Measurements from ENCODE around the gene NDUFS2.
"Not testable (repeated sequence)": the region's sequence is repeated elsewhere in the genome, so short reads cannot be mapped to it uniquely, and the experiment has no call there.

Gene NDUFS2

DNA sequence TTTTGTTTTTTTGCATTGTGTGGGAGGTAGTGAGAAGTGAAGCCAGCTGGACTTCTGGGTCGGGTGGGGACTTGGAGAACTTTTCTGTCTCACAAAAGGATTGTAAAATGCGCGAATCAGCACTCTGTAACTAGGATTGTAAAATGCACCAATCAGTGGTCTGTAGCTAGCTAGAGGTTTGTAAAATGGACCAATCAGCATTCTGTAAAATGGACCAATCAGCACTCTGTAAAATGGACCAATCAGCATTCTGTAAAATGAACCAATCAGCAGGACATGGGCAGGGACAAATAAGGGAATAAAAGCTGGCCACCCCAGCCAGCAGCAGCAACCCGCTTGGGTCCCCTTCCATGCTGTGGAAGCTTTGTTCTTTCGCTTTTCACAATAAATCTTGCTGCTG, 47.9 kb downstream of the NDUFS2 start:
- not testable (repeated sequence) for DNase-seq (ENCODE audit: low read depth, low spot score)

DNA sequence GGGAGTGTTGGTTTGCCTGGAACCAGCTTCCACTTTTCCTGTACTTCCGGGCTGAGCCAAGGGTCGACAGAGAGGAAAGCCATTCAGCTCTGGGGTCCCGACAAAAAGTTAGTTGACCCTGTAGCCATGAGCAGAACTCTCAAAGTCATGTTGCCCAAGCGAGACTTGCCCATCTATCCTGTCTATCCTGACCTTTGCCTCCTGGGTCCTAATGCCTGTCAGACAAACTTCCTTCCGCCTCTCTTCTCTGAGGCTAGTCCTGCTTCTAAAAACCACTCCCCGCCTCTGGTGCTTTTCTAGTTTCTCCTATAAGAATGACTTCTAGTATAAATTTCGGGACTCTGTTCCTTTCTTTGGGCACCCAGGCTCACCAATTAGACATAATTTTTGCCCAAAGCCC, 48.7 kb downstream of the NDUFS2 start:
- DNase-seq (ENCODE audit: low read depth, low spot score): no peak

DNA sequence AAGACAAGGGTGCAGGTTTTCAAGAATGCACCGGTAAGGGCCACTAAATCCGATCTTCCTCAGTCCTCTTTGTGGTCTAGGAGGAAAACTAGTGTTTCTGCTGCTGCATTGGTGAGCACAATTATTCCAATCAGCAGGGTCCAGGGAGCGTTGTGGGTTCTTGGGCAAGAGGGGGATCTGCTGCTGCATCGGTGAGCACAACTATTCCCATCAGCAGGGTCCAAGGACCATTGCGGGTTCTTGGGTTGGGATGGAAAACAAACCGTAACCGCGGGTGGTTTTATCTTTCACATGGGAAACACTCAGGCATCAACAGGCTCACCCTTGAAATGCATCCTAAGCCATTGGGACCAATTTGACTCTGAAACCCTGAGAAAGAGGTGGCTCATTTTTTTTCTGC, 49.4 kb downstream of the NDUFS2 start:
- DNase-seq (ENCODE audit: low read depth, low spot score): no peak

DNA sequence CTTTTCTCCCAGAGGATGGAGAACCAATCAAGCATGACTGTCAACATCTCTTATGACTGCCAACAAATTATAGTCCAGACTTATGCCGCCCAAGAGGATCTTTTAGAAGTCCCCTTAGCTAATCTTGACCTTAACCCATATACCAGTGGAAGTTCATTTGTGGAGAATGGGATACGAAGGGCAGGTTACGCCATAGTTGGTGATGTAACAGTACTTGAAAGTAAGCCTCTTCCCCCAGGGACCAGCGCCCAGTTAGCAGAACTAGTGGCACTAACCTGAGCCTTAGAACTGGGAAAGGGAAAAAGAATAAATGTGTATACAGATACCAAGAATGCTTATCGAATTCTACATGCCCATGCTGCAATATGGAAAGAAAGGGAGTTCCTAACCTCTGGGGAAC, 53.1 kb downstream of the NDUFS2 start:
- not testable (repeated sequence) for DNase-seq (ENCODE audit: low read depth, low spot score)

DNA sequence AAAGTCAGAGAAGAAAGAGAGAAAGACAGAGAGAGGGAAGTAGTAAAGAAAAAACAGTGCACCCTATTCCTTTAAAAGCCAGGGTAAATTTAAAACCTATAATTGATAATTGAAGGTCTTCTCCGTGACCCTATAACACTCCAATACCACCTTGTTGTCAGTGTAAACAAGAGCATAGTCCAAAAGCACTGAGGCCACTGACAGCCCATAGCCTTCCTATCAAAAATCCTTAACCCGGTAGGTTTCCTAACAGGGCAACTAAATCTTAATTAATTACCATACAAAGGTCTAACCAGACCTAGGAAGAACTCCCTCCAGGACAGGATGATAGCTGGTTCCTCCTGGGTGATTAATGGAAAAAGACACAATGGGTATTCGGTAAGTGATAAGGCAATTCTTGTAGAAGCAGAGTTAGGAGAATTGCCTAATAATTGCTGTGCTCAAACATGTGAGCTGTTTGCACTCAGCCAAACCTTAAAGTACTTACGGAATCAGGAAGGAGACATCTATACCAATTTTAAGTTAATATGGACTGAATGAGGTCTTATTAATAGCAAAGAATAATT, 53.9 kb downstream of the NDUFS2 start:
- not testable (repeated sequence) for DNase-seq (ENCODE audit: low read depth, low spot score)

DNA sequence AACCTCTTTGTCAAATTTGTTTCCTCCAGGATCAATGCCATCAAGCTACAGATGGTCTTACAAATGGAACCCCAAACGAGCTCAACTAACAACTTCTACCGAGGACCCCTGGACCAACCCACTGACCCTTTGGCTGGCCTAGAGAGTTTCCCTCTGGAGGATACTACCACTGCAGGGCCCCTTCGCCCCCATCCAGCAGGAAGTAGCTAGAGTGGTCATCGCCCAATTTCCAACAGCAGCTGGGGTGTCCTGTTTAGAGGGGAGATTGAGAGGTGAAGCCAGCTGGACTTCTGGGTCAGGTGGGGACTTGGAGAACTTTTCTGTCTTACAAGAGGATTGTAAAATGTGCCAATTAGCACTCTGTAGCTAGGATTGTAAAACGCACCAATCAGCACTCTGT, 54.9 kb downstream of the NDUFS2 start:
- DNase-seq (ENCODE audit: low read depth, low spot score): not testable (repeated sequence)

DNA sequence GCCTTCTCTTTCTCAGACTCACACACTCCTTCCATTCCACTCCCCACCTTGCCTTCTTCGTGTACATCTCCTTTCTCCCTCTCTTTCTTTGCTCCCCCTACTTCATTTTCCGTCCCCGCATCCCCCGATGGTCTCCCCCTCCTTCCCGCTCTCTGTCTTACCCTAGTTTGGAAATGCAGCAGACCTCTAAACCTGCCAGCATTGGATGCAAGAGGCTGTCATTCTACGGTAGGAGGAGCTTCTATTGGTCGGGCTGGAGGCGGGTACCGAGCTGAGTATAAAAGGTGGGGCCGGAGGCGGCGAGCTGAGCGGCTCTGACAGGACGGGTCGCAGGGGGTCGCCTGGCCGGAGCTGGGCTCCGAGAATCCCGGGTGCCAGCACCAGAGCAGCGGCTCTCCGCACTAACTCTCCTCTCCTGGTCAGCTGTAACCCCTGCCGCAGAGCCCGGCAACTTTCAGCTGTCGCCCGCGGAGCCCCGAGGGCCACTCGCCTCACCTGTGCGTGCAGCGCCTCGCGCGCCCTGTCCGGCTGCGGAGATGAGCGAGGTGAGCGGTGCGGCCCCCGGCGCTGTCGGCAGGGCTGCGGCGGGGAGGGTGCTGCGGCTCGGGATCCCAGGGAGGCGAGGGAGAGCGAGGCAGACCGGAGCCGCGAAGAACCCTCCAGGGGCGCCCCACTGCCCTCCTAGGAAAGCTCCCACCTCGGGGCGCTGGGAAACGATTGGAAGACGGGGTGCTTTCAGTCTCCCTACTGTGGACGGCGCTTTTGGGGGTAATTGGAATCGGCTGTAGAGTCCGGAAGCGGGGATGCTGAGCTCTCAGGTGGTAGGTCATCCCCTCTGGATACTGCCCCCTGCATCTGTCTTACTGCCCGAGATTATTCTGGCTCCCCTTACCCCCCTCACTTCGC, 56.5 kb downstream of the NDUFS2 start, which contains the start of gene PCP4L1:
Gene PCP4L1 (plus strand): TSS at position 307 of the 906 bp plus-strand sequence. CDS start 230 bp downstream, at position 537.
- peak; percentile 88 for DNase-seq (ENCODE audit: low read depth, low spot score)

DNA sequence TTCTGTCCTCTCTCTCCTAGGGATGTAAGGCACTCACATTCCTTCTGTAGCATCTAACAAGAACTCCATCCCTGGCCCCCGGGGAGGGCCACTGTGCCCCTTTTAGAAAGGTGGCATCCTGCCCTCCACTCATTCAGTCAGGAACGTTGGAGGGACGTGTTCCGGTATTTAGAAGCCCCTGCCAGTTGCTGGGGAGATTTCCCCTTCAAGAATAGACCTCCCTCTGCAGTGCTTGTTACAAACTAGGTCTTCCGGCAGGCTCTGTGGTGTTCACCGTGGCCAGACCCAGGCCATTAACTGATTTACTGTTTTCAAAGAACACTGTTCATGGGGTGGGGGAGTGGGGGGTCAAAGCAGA, 57.2 kb downstream of the NDUFS2 start:
- DNase-seq (ENCODE audit: low read depth, low spot score): no peak

DNA sequence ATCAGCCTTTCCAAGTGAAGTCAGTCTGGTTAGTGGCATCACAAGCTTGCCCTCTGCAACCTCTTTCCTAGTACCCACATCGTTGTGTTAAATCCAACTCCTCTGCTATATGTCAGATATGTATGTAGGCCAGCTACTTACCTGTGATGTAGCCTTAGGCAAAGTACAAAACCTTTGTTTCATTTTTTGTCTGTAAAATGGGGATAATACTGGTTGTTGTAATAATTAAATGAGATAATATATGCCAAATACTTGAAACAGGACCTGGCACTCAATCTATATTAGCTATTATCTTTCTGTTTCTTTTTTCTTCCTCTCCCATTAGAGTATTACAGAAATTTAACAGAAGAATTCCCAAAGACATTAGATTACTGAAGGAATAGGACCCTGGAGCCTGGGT, 57.6 kb downstream of the NDUFS2 start:
- DNase-seq (ENCODE audit: low read depth, low spot score): no peak

DNA sequence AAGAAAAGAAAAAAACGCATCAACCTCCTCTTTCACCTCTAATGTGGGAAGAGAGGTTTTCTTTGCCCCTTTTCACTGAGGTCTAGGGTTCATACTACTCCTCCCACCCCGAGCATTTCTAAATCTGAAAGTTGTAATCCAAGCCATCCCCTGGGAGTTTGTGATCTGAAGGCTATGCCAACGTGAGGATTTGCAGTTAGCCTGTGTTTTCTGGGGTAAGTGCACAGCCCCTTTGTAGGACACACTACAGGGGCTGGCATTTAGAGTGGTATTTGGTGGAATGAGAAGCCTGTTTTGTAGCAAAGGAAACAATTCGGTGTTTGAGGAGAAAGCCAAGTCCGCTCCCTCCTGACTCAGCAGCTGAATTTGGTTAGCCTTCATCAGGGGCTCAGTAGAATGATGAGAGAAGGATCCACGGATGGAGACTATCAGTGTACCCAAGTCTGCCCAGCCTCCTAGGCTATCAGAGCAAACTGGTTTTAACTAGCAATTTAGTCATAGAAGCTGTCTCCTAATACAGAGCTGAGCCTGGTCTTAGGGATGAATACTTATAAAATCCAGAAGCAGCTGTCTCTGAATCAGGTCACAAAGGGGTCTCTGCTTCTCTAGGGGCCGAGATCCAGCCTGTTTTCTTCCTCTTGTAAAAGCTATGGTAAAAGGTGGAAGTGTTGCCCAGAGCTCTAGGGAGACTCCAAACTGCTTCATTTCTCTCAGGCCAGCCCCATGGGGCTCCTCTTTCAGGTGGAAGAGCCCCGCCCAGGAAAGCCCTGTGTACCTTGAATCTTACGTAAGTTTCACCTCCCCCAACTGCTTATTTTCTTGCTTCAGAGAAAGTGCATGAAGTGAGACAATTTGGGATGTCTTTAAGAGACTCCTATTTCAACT, 58.5 kb downstream of the NDUFS2 start:
- DNase-seq (ENCODE audit: low read depth, low spot score): no peak

DNA sequence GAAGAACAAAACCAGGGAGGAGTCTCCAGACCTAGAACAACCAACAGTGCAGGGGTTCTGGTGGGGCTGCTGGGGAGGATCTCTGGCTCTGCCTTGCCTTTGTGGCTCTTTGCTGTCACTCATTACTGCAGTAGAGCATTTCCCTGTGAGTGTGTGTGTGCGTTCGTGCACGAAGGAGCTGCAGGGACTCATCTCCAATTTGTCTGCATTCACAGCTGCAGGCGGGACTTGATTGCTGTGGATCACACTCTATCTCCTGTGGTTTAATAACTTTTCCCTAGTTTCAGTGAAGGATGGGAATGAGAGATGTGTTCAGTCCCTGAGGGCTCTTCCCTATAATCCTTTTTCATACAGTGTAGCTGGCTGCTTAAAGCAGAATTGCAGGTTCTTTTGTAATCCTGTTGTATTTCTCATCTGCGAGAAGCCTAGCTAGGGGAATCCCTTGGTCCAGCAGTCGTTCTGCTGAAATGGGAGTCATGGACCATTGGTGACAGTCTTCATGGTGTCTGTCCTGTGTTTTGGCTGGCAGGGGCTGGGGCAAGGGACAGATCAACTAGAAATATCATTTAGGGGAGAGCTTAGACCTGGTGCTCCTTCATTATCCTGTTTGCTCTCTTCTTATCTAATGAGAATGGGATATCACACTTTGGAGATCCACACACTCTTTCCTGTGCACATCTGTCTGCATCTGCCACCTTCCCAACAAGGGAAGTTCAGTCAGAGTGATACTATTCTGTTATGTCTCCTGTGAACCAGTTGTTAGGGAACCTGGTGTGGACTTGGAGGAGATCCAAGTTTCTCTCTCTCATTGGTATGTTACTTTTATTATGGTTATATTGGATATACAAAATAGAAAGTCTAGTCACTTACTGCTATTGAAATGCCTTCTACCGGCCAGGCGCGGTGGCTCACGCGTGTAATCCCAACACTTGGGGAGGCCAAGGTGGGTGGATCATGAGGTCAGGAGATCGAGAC, 59.4 kb downstream of the NDUFS2 start:
- no peak for DNase-seq (ENCODE audit: low read depth, low spot score)

Data from iPS DF 19.7 (cell line).